Activated CD8-positive, alpha-beta T cell treated with anti-CD3 and anti-CD28 coated beads for 36 hours (primary cell): Measurements from ENCODE around the gene GALR1. TPM values are rescaled to one million over a fixed set of nuclear protein-coding genes. Genes with fewer than 3 reads are reported as not detected.

Source experiments
- ATAC-seq: fragments of 200-7000 bp; cut with Tn5 transposase; one replicate; pipeline ENCODE4 v1.10.0; 2021; ENCODE audit warnings: mild to moderate bottlenecking, moderate library complexity
- CTCF ChIA-PET: fragments of 350-600 bp; sonication (Branson Sonifier 250); formaldehyde crosslinking; loops from one replicate; lab custom pipeline; 2021; ENCODE audit warnings: antibody characterized with exemption; lab: Charles Lee
- POLR2A ChIA-PET: fragments of 350-600 bp; sonication (Branson Sonifier 250); formaldehyde crosslinking; loops from one replicate; lab custom pipeline; 2021; ENCODE audit warnings: antibody characterized with exemption; lab: Charles Lee
- DNase-seq: peaks from one replicate; pipeline ENCODE4 v3.0.0-alpha.2; 2020
- H3K27ac Mint-ChIP-seq: one replicate; pipeline ENCODE4 v1.8.0; 2021; ENCODE audit warnings: mild to moderate bottlenecking, mixed read lengths
- H3K27me3 Mint-ChIP-seq: one replicate; pipeline ENCODE4 v1.8.0; 2021; ENCODE audit warnings: mixed read lengths
- H3K36me3 Mint-ChIP-seq: one replicate; pipeline ENCODE4 v1.8.0; 2021; ENCODE audit warnings: low read depth, mixed read lengths
- H3K4me1 Mint-ChIP-seq: one replicate; pipeline ENCODE4 v1.8.0; 2021; ENCODE audit warnings: low read depth, mixed read lengths
- H3K4me3 Mint-ChIP-seq: one replicate; pipeline ENCODE4 v1.8.0; 2021; ENCODE audit warnings: mild to moderate bottlenecking, moderate library complexity, mixed read lengths
- H3K9me3 Mint-ChIP-seq: one replicate; pipeline ENCODE4 v1.8.0; 2021; ENCODE audit warnings: mixed read lengths
- CTCF ChIP-seq: fragments of 200-600 bp; IDR thresholded peaks from one replicate; pipeline ENCODE4 v1.8.0; 2022; ENCODE audit warnings: antibody characterized with exemption, mild to moderate bottlenecking
- intact Hi-C: fragments of 100-400 bp; cut with micrococcal nuclease; formaldehyde crosslinking; loops from one replicate; pipeline ENCODE4 v1.10.0; 2022
- total RNA-seq, 2 experiments: library from RNA; stranded (reverse); gene quantifications; one replicate each; pipeline ENCODE4 v1.2.3, GENCODE V29; 2021

GALR1 gene
- total RNA-seq, 2 experiments from 2014 or later = not detected

- no peak overlapping the region for H3K4me3 Mint-ChIP-seq
- DNase-seq = no peak
- peaks cover 5% of the 10 kb centered on the region for H3K27me3 Mint-ChIP-seq
- H3K4me1 Mint-ChIP-seq = no peaks in the 10 kb centered on the region
- intact Hi-C loops = no loop called here
- H3K36me3 Mint-ChIP-seq = no peaks in the 10 kb centered on the region
- no peaks in the 10 kb centered on the region for H3K9me3 Mint-ChIP-seq
- ATAC-seq = no peak
- no peak for TF ChIP-seq CTCF
- no peak overlapping the region for H3K27ac Mint-ChIP-seq
- CTCF ChIA-PET = no interaction called here
- POLR2A ChIA-PET = no interaction called here
Observed at GRCh38 chr18:77299706-77300105, 50.1 kb downstream of the GALR1 start.

DNA sequence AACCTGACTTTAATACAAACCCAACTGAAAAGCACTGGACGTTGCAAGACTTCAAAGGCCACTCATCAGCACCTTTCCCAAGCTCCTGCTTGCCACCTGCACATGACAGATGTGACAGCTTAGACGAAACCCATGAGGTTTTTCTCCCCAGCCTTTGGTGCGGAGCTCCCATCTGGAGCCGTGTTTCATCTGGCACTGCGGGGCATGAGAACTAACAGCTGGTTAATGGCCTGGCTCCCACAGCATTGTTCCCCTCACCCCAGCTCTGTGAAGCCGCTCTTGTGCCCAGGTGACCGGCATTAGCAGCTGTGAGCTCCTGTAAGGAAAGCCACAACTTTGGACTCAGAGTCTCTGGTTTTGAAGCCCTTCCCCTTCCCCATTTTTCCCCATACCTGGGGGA lies 50.9 kb downstream of the GALR1 start:
- ATAC-seq = no peak
- DNase-seq = no peak
- H3K4me3 Mint-ChIP-seq = no peak overlapping the region
- intact Hi-C loops = no loop called here
- H3K27me3 Mint-ChIP-seq = peaks cover 5% of the 10 kb centered on the region
- H3K36me3 Mint-ChIP-seq = no peaks in the 10 kb centered on the region
- no peak for TF ChIP-seq CTCF
- POLR2A ChIA-PET = no interaction called here
- H3K9me3 Mint-ChIP-seq = no peaks in the 10 kb centered on the region
- no peak overlapping the region for H3K27ac Mint-ChIP-seq
- CTCF ChIA-PET = no interaction called here
- no peaks in the 10 kb centered on the region for H3K4me1 Mint-ChIP-seq

DNA sequence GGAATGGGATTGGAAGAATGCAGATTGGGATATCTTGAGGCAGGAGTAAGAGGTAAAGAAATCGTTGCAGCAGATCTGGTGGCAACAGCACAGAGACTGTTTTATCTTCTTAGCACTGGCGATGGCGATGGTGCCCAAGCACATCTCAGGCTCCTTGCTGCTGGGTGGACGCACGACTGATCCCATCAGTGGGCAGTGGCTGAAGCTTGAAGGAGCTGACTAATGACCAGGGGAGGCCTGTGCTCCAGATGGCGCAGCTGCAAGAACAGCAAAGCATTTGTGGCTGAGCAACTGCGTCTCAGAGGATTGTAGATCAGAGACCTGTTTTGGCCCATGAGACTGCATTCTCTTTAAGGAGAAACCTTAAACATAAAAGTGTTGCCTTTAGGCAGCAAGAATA lies 54.6 kb downstream of the GALR1 start:
- no peak for ATAC-seq
- Mint-ChIP-seq H3K4me1 (no peaks in the 10 kb centered on the region), H3K4me3 (no peak overlapping the region), H3K27ac (no peak overlapping the region), H3K27me3 (peaks cover 5% of the 10 kb centered on the region), H3K36me3 (no peaks in the 10 kb centered on the region), H3K9me3 (no peaks in the 10 kb centered on the region)
- POLR2A ChIA-PET = no interaction called here
- intact Hi-C loops = no loop called here
- TF ChIP-seq CTCF = no peak
- no peak for DNase-seq
- CTCF ChIA-PET = no interaction called here

GRCh38 chr18:77305676-77306075 lies 56.0 kb downstream of the GALR1 start:
- Mint-ChIP-seq H3K36me3 (no peaks in the 10 kb centered on the region), H3K4me3 (no peak overlapping the region), H3K4me1 (no peaks in the 10 kb centered on the region), H3K27ac (no peak overlapping the region), H3K9me3 (no peaks in the 10 kb centered on the region), H3K27me3 (peaks cover 5% of the 10 kb centered on the region)
- ATAC-seq (no peak), DNase-seq (no peak)
- ChIA-PET CTCF (no interaction called here), POLR2A (no interaction called here)
- no peak for TF ChIP-seq CTCF
- intact Hi-C loops = no loop called here

DNA sequence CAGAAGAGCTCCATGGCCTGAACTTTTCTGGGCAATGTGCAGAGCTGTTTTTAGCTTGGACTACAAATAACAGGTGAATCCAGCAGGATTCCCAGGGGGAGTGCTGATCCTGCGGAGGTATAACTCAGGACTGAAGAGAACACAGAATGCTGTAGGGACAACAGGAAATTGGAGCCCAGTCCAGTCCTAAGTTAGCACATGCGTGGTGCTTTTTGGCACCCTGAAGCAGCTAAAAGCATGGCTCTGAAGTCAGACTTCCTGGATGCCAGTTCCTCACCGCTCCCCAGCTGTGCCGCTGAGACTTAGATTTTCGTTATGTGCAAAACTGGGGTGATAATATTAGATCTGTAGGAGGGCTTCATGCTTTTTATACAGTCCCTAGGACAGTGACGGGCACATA lies 58.6 kb downstream of the GALR1 start:
- ATAC-seq (no peak), DNase-seq (no peak)
- POLR2A ChIA-PET = no interaction called here
- H3K4me3 Mint-ChIP-seq = no peak overlapping the region
- H3K9me3 Mint-ChIP-seq = no peaks in the 10 kb centered on the region
- H3K4me1 Mint-ChIP-seq = no peaks in the 10 kb centered on the region
- no peaks in the 10 kb centered on the region for H3K36me3 Mint-ChIP-seq
- CTCF ChIA-PET = no interaction called here
- H3K27me3 Mint-ChIP-seq = peaks cover 3% of the 10 kb centered on the region
- intact Hi-C loops = no loop called here
- no peak overlapping the region for H3K27ac Mint-ChIP-seq
- TF ChIP-seq CTCF = no peak
